ENCODE measurements around the gene RSAD2. TPM values are rescaled to one million over a fixed set of nuclear protein-coding genes. Genes with fewer than 3 reads are reported as not detected.

RSAD2 gene
- total and polyA plus RNA-seq, 9 of the 15 experiments (the other 6 are each of a cell fraction or from before 2014, with no cell fraction given): 0.15 to 1.4 (median 0.28) TPM

DNA sequence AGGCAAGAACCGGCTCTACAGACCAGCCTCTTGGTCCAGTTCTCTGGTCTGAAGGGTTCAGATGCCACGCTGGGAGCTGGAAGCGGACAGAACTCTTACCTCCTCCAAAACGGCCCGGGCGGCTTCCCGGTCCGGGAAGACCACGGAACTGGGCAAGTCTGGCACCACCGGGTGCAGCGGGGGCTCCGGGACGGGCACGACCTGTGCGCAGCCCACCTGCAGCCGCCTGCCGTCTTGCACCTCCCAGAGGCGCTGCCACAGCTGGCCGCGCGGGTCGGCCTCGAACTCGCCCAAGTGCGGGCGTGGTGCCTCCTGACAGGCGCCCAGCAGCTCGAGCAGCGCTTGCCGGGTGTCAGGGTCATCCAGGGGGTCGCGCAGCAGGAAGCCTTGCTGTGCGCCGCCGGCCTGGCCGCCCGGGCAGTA lies 12.6 kb upstream of the RSAD2 start (continued):
- TF ChIP-seq E2F6 (IDR thresholded peaks at IDR 0.05; ENCODE audit: borderline replicate concordance in 1 of 2, extremely low read depth in 1 of 2, insufficient read depth in 1 of 2, insufficient read length in 1 of 2, low read depth in 1 of 2, low read length in 1 of 2, poor library complexity in 1 of 2, severe bottlenecking in 1 of 2) (peak in 1 of 2 experiments; percentile 16), SMARCA5 (IDR thresholded peaks at IDR 0.05) (no peak), ZNF143 (CRISPR knock-in tag; IDR thresholded peaks at IDR 0.05) (no peak), ZZZ3 (IDR thresholded peaks at IDR 0.05) (no peak), ZC3H8 (IDR thresholded peaks at IDR 0.05) (no peak), PTBP1 (IDR thresholded peaks at IDR 0.05; ENCODE audit: low read depth, low read length) (no peak), BCOR (IDR thresholded peaks at IDR 0.05) (no peak), CHD1 (IDR thresholded peaks at IDR 0.05; ENCODE audit: low read length) (peak; percentile 6), NFIC (IDR thresholded peaks at IDR 0.05) (peak; percentile 70), NCOA6 (IDR thresholded peaks at IDR 0.05) (no peak), TFAP4 (CRISPR knock-in tag; IDR thresholded peaks at IDR 0.05; ENCODE audit: borderline replicate concordance) (peak; percentile 64), POLR2B (IDR thresholded peaks at IDR 0.05; ENCODE audit: low read depth, partially characterized antibody) (no peak), ZNF644 (tag; IDR thresholded peaks at IDR 0.05; ENCODE audit: low read depth) (no peak), ZNF124 (CRISPR knock-in tag; IDR thresholded peaks at IDR 0.05) (0 out of 2 replicates have a peak, but pooled peaks have one; percentile 30), ZMIZ1 (IDR thresholded peaks at IDR 0.05; ENCODE audit: low read depth in 2 of 2, low read length in 2 of 2) (no peak)
- TF ChIP-seq, protein P1, sequence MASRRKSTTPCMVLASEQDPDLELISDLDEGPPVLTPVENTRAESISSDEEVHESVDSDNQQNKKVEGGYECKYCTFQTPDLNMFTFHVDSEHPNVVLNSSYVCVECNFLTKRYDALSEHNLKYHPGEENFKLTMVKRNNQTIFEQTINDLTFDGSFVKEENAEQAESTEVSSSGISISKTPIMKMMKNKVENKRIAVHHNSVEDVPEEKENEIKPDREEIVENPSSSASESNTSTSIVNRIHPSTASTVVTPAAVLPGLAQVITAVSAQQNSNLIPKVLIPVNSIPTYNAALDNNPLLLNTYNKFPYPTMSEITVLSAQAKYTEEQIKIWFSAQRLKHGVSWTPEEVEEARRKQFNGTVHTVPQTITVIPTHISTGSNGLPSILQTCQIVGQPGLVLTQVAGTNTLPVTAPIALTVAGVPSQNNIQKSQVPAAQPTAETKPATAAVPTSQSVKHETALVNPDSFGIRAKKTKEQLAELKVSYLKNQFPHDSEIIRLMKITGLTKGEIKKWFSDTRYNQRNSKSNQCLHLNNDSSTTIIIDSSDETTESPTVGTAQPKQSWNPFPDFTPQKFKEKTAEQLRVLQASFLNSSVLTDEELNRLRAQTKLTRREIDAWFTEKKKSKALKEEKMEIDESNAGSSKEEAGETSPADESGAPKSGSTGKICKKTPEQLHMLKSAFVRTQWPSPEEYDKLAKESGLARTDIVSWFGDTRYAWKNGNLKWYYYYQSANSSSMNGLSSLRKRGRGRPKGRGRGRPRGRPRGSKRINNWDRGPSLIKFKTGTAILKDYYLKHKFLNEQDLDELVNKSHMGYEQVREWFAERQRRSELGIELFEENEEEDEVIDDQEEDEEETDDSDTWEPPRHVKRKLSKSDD (conservative IDR thresholded peaks at IDR 0.05; ENCODE audit: low read length): no peak
- TF ChIP-seq, protein P2, sequence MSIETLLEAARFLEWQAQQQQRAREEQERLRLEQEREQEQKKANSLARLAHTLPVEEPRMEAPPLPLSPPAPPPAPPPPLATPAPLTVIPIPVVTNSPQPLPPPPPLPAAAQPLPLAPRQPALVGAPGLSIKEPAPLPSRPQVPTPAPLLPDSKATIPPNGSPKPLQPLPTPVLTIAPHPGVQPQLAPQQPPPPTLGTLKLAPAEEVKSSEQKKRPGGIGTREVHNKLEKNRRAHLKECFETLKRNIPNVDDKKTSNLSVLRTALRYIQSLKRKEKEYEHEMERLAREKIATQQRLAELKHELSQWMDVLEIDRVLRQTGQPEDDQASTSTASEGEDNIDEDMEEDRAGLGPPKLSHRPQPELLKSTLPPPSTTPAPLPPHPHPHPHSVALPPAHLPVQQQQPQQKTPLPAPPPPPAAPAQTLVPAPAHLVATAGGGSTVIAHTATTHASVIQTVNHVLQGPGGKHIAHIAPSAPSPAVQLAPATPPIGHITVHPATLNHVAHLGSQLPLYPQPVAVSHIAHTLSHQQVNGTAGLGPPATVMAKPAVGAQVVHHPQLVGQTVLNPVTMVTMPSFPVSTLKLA (conservative IDR thresholded peaks at IDR 0.05): no peak
- TF ChIP-seq, protein P3, sequence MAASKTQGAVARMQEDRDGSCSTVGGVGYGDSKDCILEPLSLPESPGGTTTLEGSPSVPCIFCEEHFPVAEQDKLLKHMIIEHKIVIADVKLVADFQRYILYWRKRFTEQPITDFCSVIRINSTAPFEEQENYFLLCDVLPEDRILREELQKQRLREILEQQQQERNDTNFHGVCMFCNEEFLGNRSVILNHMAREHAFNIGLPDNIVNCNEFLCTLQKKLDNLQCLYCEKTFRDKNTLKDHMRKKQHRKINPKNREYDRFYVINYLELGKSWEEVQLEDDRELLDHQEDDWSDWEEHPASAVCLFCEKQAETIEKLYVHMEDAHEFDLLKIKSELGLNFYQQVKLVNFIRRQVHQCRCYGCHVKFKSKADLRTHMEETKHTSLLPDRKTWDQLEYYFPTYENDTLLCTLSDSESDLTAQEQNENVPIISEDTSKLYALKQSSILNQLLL (CRISPR knock-in tag; IDR thresholded peaks at IDR 0.05; ENCODE audit: borderline replicate concordance): no peak
